Parathyroid adenoma (tissue), 2 donors: ENCODE measurements around the gene PCNT.

Source experiments
- H2AFZ ChIP-seq: fragments of 300-600 bp; sonication (generic); one replicate; pipeline ENCODE4 v1.7.0; 2017; ENCODE audit warnings: antibody characterized with exemption, mild to moderate bottlenecking
- H3K27ac ChIP-seq: fragments of 300-600 bp; sonication (generic); one replicate; pipeline ENCODE4 v1.7.0; 2017
- H3K27me3 ChIP-seq: fragments of 300-600 bp; sonication (generic); one replicate; pipeline ENCODE4 v1.7.0; 2017; ENCODE audit warnings: low read length; ENCODE audit not compliant: control insufficient read depth, insufficient read depth
- H3K36me3 ChIP-seq: fragments of 300-600 bp; sonication (generic); one replicate; pipeline ENCODE4 v1.7.0; 2017; ENCODE audit warnings: low read length; ENCODE audit not compliant: control insufficient read depth, insufficient read depth
- H3K4me1 ChIP-seq: fragments of 300-600 bp; sonication (generic); one replicate; pipeline ENCODE4 v1.7.0; 2017; ENCODE audit warnings: control low read depth
- H3K4me2 ChIP-seq: fragments of 300-600 bp; sonication (generic); one replicate; pipeline ENCODE4 v1.7.0; 2017; ENCODE audit warnings: low read length
- H3K4me3 ChIP-seq: fragments of 300-600 bp; sonication (generic); one replicate; pipeline ENCODE4 v1.7.0; 2017; ENCODE audit warnings: low read depth, low read length
- H3K79me2 ChIP-seq: fragments of 300-600 bp; sonication (generic); one replicate; pipeline ENCODE4 v1.7.0; 2017; ENCODE audit warnings: control low read depth
- H3K9ac ChIP-seq: fragments of 300-600 bp; sonication (generic); one replicate; pipeline ENCODE4 v1.7.0; 2017; ENCODE audit warnings: mild to moderate bottlenecking
- H3K9me3 ChIP-seq: fragments of 300-600 bp; sonication (generic); one replicate; pipeline ENCODE4 v1.7.0; 2017; ENCODE audit warnings: low read length; ENCODE audit not compliant: control insufficient read depth
- TF ChIP-seq, protein P1 (sequence below): fragments of 300-600 bp; sonication (generic); IDR thresholded peaks from one replicate; pipeline ENCODE4 v1.7.0; 2017; ENCODE audit warnings: antibody characterized with exemption, mild to moderate bottlenecking
- donor health status: primary hyperparathyroidism.

PCNT gene

GRCh38 chr21:46482225-46482845, 158.4 kb downstream of the PCNT start:
- TF ChIP-seq, protein P1, sequence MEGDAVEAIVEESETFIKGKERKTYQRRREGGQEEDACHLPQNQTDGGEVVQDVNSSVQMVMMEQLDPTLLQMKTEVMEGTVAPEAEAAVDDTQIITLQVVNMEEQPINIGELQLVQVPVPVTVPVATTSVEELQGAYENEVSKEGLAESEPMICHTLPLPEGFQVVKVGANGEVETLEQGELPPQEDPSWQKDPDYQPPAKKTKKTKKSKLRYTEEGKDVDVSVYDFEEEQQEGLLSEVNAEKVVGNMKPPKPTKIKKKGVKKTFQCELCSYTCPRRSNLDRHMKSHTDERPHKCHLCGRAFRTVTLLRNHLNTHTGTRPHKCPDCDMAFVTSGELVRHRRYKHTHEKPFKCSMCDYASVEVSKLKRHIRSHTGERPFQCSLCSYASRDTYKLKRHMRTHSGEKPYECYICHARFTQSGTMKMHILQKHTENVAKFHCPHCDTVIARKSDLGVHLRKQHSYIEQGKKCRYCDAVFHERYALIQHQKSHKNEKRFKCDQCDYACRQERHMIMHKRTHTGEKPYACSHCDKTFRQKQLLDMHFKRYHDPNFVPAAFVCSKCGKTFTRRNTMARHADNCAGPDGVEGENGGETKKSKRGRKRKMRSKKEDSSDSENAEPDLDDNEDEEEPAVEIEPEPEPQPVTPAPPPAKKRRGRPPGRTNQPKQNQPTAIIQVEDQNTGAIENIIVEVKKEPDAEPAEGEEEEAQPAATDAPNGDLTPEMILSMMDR = no peak
- H3K27ac ChIP-seq = no peak overlapping the region
- H3K4me3 ChIP-seq = no peak overlapping the region
- no peaks in the 10 kb centered on the region for H3K27me3 ChIP-seq
- H3K9ac ChIP-seq = no peak overlapping the region
- peaks cover 2% of the 10 kb centered on the region for H3K79me2 ChIP-seq
- H3K4me2 ChIP-seq = no peak overlapping the region
- no peak overlapping the region for H2AFZ ChIP-seq
- H3K36me3 ChIP-seq = no peaks in the 10 kb centered on the region
- no peaks in the 10 kb centered on the region for H3K4me1 ChIP-seq
- no peaks in the 10 kb centered on the region for H3K9me3 ChIP-seq

DNA sequence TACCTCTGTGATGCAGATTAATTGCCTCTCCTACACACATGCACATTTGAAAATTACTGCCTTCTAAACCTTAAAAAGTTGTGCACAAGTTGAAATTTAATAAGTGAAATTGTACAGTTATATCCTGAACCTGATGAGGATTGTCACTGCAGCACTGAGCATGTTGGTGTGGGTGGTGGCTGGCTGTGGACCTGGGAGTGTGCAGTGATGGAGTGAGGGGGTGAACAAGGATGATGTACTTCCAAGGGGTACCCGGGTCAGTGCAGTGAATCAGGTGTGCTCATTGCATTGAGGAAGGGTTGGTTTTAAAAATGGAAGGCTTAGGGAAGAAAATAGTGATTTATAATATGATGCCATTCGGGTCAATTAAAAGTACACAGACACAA, 158.9 kb downstream of the PCNT start:
- Histone ChIP-seq H3K27me3 (no peaks in the 10 kb centered on the region), H3K79me2 (peaks cover 2% of the 10 kb centered on the region), H3K27ac (no peak overlapping the region), H3K4me1 (no peaks in the 10 kb centered on the region), H3K4me3 (no peak overlapping the region), H3K36me3 (no peaks in the 10 kb centered on the region), H3K4me2 (no peak overlapping the region), H3K9me3 (no peaks in the 10 kb centered on the region), H2AFZ (no peak overlapping the region), H3K9ac (no peak overlapping the region)
- TF ChIP-seq, protein P1 = no peak

- TF ChIP-seq, protein P1 = no peak
- no peaks in the 10 kb centered on the region for H3K4me1 ChIP-seq
- no peak overlapping the region for H3K27ac ChIP-seq
- no peak overlapping the region for H3K9ac ChIP-seq
- H2AFZ ChIP-seq = no peak overlapping the region
- peaks cover 2% of the 10 kb centered on the region for H3K79me2 ChIP-seq
- H3K4me2 ChIP-seq = no peak overlapping the region
- no peaks in the 10 kb centered on the region for H3K9me3 ChIP-seq
- H3K36me3 ChIP-seq = no peaks in the 10 kb centered on the region
- no peak overlapping the region for H3K4me3 ChIP-seq
- no peaks in the 10 kb centered on the region for H3K27me3 ChIP-seq
Measured at GRCh38 chr21:46483300-46484295, 159.6 kb downstream of the PCNT start.

- H3K27ac ChIP-seq = no peak overlapping the region
- H3K27me3 ChIP-seq = no peaks in the 10 kb centered on the region
- no peak overlapping the region for H3K4me3 ChIP-seq
- H3K4me2 ChIP-seq = no peak overlapping the region
- no peak overlapping the region for H3K9ac ChIP-seq
- no peaks in the 10 kb centered on the region for H3K9me3 ChIP-seq
- H3K79me2 ChIP-seq = no peaks in the 10 kb centered on the region
- H2AFZ ChIP-seq = no peak overlapping the region
- TF ChIP-seq, protein P1 = no peak
- no peaks in the 10 kb centered on the region for H3K36me3 ChIP-seq
- H3K4me1 ChIP-seq = no peaks in the 10 kb centered on the region
Measured at GRCh38 chr21:46486481-46487126, 162.6 kb downstream of the PCNT start.
